H9 (cell line): ENCODE measurements around the gene GGA2. TPM values are rescaled to one million over a fixed set of nuclear protein-coding genes. Genes with fewer than 3 reads are reported as not detected.

Source experiments
- DNase-seq: peaks from one replicate; pipeline ENCODE4 v3.0.0-alpha.2; 2017
- H2AFZ ChIP-seq: one replicate; pipeline ENCODE4 v1.6.1; 2013; ENCODE audit warnings: mild to moderate bottlenecking, low read length, control low read depth, moderate library complexity
- H2AK5ac ChIP-seq: 2 replicates; pipeline ENCODE4 v1.6.1; 2013; ENCODE audit warnings: low read length, control low read depth, mixed read lengths; ENCODE audit not compliant: insufficient read length
- H2BK120ac ChIP-seq: one replicate; pipeline ENCODE4 v1.6.1; 2013; ENCODE audit warnings: low read depth, mild to moderate bottlenecking, low read length, control low read depth, inconsistent platforms; ENCODE audit not compliant: poor library complexity, severe bottlenecking
- H2BK12ac ChIP-seq: 2 replicates; pipeline ENCODE4 v1.6.1; 2013; ENCODE audit warnings: low read length, control low read depth, mixed read lengths, low read depth; ENCODE audit not compliant: insufficient read length
- H2BK15ac ChIP-seq: 2 replicates; pipeline ENCODE4 v1.6.1; 2013; ENCODE audit warnings: low read depth, low read length, control low read depth
- H2BK20ac ChIP-seq: one replicate; pipeline ENCODE4 v1.6.1; 2013; ENCODE audit warnings: low read depth, mild to moderate bottlenecking, low read length, control low read depth, inconsistent platforms; ENCODE audit not compliant: poor library complexity, severe bottlenecking
- H2BK5ac ChIP-seq: 2 replicates; pipeline ENCODE4 v1.6.1; 2013; ENCODE audit warnings: low read length, control low read depth, mixed read lengths; ENCODE audit not compliant: insufficient read length
- H3K14ac ChIP-seq: 2 replicates; pipeline ENCODE4 v1.6.1; 2013; ENCODE audit warnings: low read length, control low read depth; ENCODE audit not compliant: insufficient read depth
- H3K18ac ChIP-seq: 2 replicates; pipeline ENCODE4 v1.6.1; 2013; ENCODE audit warnings: low read depth, mild to moderate bottlenecking, mixed read lengths, low read length, control low read depth; ENCODE audit not compliant: insufficient read length
- H3K23ac ChIP-seq: 2 replicates; pipeline ENCODE4 v1.6.1; 2013; ENCODE audit warnings: low read length, control low read depth, mixed read lengths, low read depth; ENCODE audit not compliant: insufficient read length
- H3K23me2 ChIP-seq: 2 replicates; pipeline ENCODE4 v1.6.1; 2013; ENCODE audit warnings: low read depth, mild to moderate bottlenecking, mixed read lengths, low read length, control low read depth; ENCODE audit not compliant: insufficient read length, poor library complexity, severe bottlenecking
- H3K27ac ChIP-seq: 2 replicates; pipeline ENCODE4 v1.5.1; 2013; ENCODE audit warnings: low read length, control low read depth, mixed read lengths, low read depth; ENCODE audit not compliant: insufficient read length
- H3K27me3 ChIP-seq: 2 replicates; pipeline ENCODE4 v1.6.1; 2013; ENCODE audit warnings: low read length, control low read depth, inconsistent platforms; ENCODE audit not compliant: insufficient read depth
- H3K4ac ChIP-seq: 2 replicates; pipeline ENCODE4 v1.6.1; 2013; ENCODE audit warnings: low read depth, mild to moderate bottlenecking, control low read depth, inconsistent platforms, low read length, moderate library complexity
- H3K4me1 ChIP-seq: 2 replicates; pipeline ENCODE4 v1.6.1; 2013; ENCODE audit warnings: low read length, control low read depth, inconsistent platforms; ENCODE audit not compliant: insufficient read depth
- H3K4me2 ChIP-seq: 2 replicates; pipeline ENCODE4 v1.6.1; 2013; ENCODE audit warnings: low read length, control low read depth, mixed read lengths; ENCODE audit not compliant: insufficient read length, insufficient read depth
- H3K56ac ChIP-seq: 2 replicates; pipeline ENCODE4 v1.6.1; 2013; ENCODE audit warnings: low read depth, mild to moderate bottlenecking, mixed read lengths, low read length, control low read depth; ENCODE audit not compliant: insufficient read length
- H3K79me1 ChIP-seq: 2 replicates; pipeline ENCODE4 v1.6.1; 2013; ENCODE audit warnings: low read depth, mild to moderate bottlenecking, moderate library complexity, low read length, control low read depth, inconsistent platforms; ENCODE audit not compliant: insufficient read depth, poor library complexity, severe bottlenecking
- H3K79me2 ChIP-seq: 2 replicates; pipeline ENCODE4 v1.6.1; 2013; ENCODE audit warnings: low read length, control low read depth, inconsistent platforms; ENCODE audit not compliant: insufficient read depth
- H3K9ac ChIP-seq: 2 replicates; pipeline ENCODE4 v1.6.1; 2013; ENCODE audit warnings: low read length, control low read depth, mixed read lengths; ENCODE audit not compliant: insufficient read length; ENCODE audit errors: extremely low read depth
- H3K9me3 ChIP-seq: one replicate; pipeline ENCODE4 v1.6.1; 2013; ENCODE audit warnings: low read depth, low read length, inconsistent platforms; ENCODE audit not compliant: control insufficient read depth
- H3T11ph ChIP-seq: one replicate; pipeline ENCODE4 v1.6.1; 2013; ENCODE audit warnings: mild to moderate bottlenecking, low read length, control low read depth, inconsistent platforms
- H4K20me1 ChIP-seq: one replicate; pipeline ENCODE4 v1.6.1; 2013; ENCODE audit not compliant: control insufficient read depth, insufficient read length, insufficient read depth
- H4K5ac ChIP-seq: 2 replicates; pipeline ENCODE4 v1.6.1; 2013; ENCODE audit warnings: low read depth, mild to moderate bottlenecking, mixed read lengths, low read length, control low read depth; ENCODE audit not compliant: insufficient read length
- H4K8ac ChIP-seq: replicated peaks from 2 replicates; pipeline ENCODE4 v1.6.1; 2013; ENCODE audit warnings: low read length, control low read depth, mixed read lengths, low read depth; ENCODE audit not compliant: insufficient read length
- H4K91ac ChIP-seq: 2 replicates; pipeline ENCODE4 v1.6.1; 2013; ENCODE audit warnings: low read depth, mild to moderate bottlenecking, moderate library complexity, mixed read lengths, low read length, control low read depth; ENCODE audit not compliant: insufficient read length
- H3K27ac Mint-ChIP-seq, 3 experiments: 2 replicates in 2 of 3; 3 replicates in 1 of 3; pipeline ENCODE4 v1.8.0; 2020 to 2021; ENCODE audit warnings: mixed read lengths in 3 of 3, mild to moderate bottlenecking in 1 of 3, moderate library complexity in 1 of 3
- H3K27me3 Mint-ChIP-seq: 2 replicates; pipeline ENCODE4 v1.8.0; 2021; ENCODE audit warnings: low read depth, mild to moderate bottlenecking, moderate library complexity, mixed read lengths
- H3K36me3 Mint-ChIP-seq, 3 experiments: 2 replicates in 2 of 3; 3 replicates in 1 of 3; pipeline ENCODE4 v1.8.0; 2020 to 2021; ENCODE audit warnings: low read depth in 3 of 3, mixed read lengths in 3 of 3; ENCODE audit not compliant: insufficient read depth in 1 of 3
- H3K4me1 Mint-ChIP-seq, 2 experiments: 2 replicates each; pipeline ENCODE4 v1.8.0; 2020; ENCODE audit warnings: mixed read lengths in 2 of 2
- H3K4me3 Mint-ChIP-seq, 2 experiments: 2 replicates in 1 of 2; 3 replicates in 1 of 2; pipeline ENCODE4 v1.8.0; 2020 to 2021; ENCODE audit warnings: mild to moderate bottlenecking in 2 of 2, mixed read lengths in 2 of 2, moderate library complexity in 1 of 2
- H3K9me3 Mint-ChIP-seq, 2 experiments: 2 replicates in 1 of 2; 3 replicates in 1 of 2; pipeline ENCODE4 v1.8.0; 2020; ENCODE audit warnings: mild to moderate bottlenecking in 2 of 2, mixed read lengths in 2 of 2, moderate library complexity in 1 of 2
- CTCF ChIP-seq: fragments of 200-600 bp; sonication (generic); conservative IDR thresholded peaks from 3 replicates; pipeline ENCODE4 v1.8.0; 2021; ENCODE audit warnings: antibody characterized with exemption, mild to moderate bottlenecking
- WGBS: extraction: QIAGEN DNeasy Blood & Tissue Kit; methylation state at CpG from one replicate; pipeline ENCODE4 v1.1.7; 2013; ENCODE audit warnings: missing lambda C conversion rate, low lambda C conversion rate, mixed read lengths; ENCODE audit not compliant: insufficient read length; ENCODE audit errors: extremely low coverage; 5-methylcytosine and 5-hydroxymethylcytosine counted together
- total RNA-seq: library from RNA; stranded (reverse); gene quantifications from 2 replicates; pipeline ENCODE4 v1.2.1, GENCODE V29; 2021

GGA2 gene
- total RNA-seq, 1 experiment from 2014 or later = 143 TPM

GRCh38 chr16:23432176-23433128, 77.8 kb downstream of the GGA2 start:
- no peak for DNase-seq
- Histone ChIP-seq H3K9me3 (no peaks in the 10 kb centered on the region), H3K4me1 (no peaks in the 10 kb centered on the region; the same call in 1 of the 2 replicates), H2BK120ac (no peak overlapping the region), H4K20me1 (no peaks in the 10 kb centered on the region), H3K56ac (no peak overlapping the region), H3K27me3 (no peaks in the 10 kb centered on the region), H3K23me2 (peaks cover 2% of the 10 kb centered on the region), H2AFZ (no peak overlapping the region), H2AK5ac (no peak overlapping the region), H2BK12ac (no peak overlapping the region), H3K27ac (no peak overlapping the region), H3K4ac (no peak overlapping the region), H3K9ac (no peak overlapping the region), H2BK15ac (no peak overlapping the region), H3K79me1 (no peaks in the 10 kb centered on the region), H4K5ac (no peak overlapping the region), H3K4me2 (no peak overlapping the region), H2BK5ac (no peak overlapping the region), H4K8ac (no peak overlapping the region), H3K18ac (no peak overlapping the region), H3K14ac (no peak overlapping the region), H3T11ph (no peak overlapping the region), H3K79me2 (no peaks in the 10 kb centered on the region), H2BK20ac (no peak overlapping the region), H4K91ac (no peak overlapping the region), H3K23ac (no peak overlapping the region)
- no peak for TF ChIP-seq CTCF
- Mint-ChIP-seq H3K27me3 (no peaks in the 10 kb centered on the region), H3K36me3 (peaks cover 13 to 47% (median 39%) of the 10 kb centered on the region in 3 experiments; a peak in 6 of 7 replicates), H3K9me3 (no peaks in the 10 kb centered on the region), H3K27ac (no peak overlapping the region), H3K4me3 (no peak overlapping the region), H3K4me1 (peaks cover 0 to 3% of the 10 kb centered on the region in 2 experiments; a peak in 2 of 4 replicates)
- WGBS = no CpG with 5 or more reads among the region's 10 CpGs
